Measurements from ENCODE around the gene TMEM120B.
"Not testable (repeated sequence)": the region's sequence is repeated elsewhere in the genome, so short reads cannot be mapped to it uniquely, and the experiment has no call there.

GRCh38 chr12:121745545-121745944 lies 33.0 kb downstream of the TMEM120B start:
- TF ChIP-seq CTCF, POLR2AphosphoS5 (IDR thresholded peaks at IDR 0.05): not testable (repeated sequence)

All from suprapubic skin (tissue), 3 donors.